Osteocyte (in vitro differentiated cells): Measurements from ENCODE around the gene TPSB2. TPM values are rescaled to one million over a fixed set of nuclear protein-coding genes. Genes with fewer than 3 reads are reported as not detected.

Experiments used
- DNase-seq: peaks from one replicate; pipeline ENCODE4 v3.0.0; 2021; ENCODE audit warnings: mixed read lengths; ENCODE audit not compliant: unreplicated experiment; ENCODE audit errors: extremely low spot score
- H3K27ac Mint-ChIP-seq: one replicate; pipeline ENCODE4 v1.8.0; 2021; ENCODE audit warnings: mild to moderate bottlenecking, mixed read lengths; ENCODE audit not compliant: unreplicated experiment
- H3K27me3 Mint-ChIP-seq: one replicate; pipeline ENCODE4 v1.8.0; 2021; ENCODE audit warnings: mixed read lengths; ENCODE audit not compliant: unreplicated experiment
- H3K36me3 Mint-ChIP-seq: one replicate; pipeline ENCODE4 v1.8.0; 2021; ENCODE audit warnings: mixed read lengths; ENCODE audit not compliant: unreplicated experiment
- H3K4me1 Mint-ChIP-seq: one replicate; pipeline ENCODE4 v1.8.0; 2021; ENCODE audit warnings: mixed read lengths; ENCODE audit not compliant: unreplicated experiment
- H3K4me3 Mint-ChIP-seq: one replicate; pipeline ENCODE4 v1.8.0; 2021; ENCODE audit warnings: mild to moderate bottlenecking, moderate library complexity, mixed read lengths; ENCODE audit not compliant: unreplicated experiment
- H3K9me3 Mint-ChIP-seq: one replicate; pipeline ENCODE4 v1.8.0; 2021; ENCODE audit warnings: mixed read lengths; ENCODE audit not compliant: unreplicated experiment
- total RNA-seq: library from RNA; stranded (reverse); gene quantifications from 2 replicates; pipeline ENCODE4 v1.2.1, GENCODE V29; 2021
- TF ChIP-seq, protein P1 (sequence below): fragments of 200-600 bp; sonication (generic); IDR thresholded peaks from 2 replicates; pipeline ENCODE4 v1.5.0; 2021; ENCODE audit warnings: antibody characterized with exemption, mild to moderate bottlenecking, moderate library complexity

Gene TPSB2
- total RNA-seq, 1 donor from 2014 or later = not detected

DNA sequence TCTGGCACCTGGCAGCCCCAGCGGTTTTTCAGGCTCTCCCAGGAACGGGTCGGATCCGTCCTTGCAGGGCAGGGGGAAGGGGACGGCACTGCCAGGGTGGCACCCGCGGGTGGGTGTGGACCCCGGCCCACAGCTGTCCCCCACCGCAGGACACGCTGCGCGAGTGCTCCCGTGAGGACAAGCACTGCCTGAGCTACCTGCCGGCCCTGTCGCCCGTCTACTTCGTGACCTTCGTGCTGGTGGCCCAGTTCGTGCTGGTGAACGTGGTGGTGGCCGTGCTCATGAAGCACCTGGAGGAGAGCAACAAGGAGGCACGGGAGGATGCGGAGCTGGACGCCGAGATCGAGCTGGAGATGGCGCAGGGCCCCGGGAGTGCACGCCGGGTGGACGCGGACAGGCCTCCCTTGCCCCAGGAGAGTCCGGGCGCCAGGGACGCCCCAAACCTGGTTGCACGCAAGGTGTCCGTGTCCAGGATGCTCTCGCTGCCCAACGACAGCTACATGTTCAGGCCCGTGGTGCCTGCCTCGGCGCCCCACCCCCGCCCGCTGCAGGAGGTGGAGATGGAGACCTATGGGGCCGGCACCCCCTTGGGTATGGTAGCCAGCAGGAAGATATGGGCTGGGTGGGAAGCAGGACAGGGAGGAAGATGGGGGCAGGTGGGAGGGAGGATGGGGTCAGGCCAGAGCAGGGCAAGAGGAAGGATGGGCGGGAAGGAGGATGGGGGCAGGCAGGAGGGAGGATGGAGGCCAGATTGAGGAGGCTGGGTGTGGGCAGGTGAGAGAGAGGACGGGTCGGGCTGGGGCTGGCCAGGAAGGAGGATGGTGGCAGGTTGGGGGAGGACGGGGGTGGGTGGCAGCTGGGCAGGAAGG, 11.7 kb downstream of the TPSB2 start:
- TF ChIP-seq, protein P1, sequence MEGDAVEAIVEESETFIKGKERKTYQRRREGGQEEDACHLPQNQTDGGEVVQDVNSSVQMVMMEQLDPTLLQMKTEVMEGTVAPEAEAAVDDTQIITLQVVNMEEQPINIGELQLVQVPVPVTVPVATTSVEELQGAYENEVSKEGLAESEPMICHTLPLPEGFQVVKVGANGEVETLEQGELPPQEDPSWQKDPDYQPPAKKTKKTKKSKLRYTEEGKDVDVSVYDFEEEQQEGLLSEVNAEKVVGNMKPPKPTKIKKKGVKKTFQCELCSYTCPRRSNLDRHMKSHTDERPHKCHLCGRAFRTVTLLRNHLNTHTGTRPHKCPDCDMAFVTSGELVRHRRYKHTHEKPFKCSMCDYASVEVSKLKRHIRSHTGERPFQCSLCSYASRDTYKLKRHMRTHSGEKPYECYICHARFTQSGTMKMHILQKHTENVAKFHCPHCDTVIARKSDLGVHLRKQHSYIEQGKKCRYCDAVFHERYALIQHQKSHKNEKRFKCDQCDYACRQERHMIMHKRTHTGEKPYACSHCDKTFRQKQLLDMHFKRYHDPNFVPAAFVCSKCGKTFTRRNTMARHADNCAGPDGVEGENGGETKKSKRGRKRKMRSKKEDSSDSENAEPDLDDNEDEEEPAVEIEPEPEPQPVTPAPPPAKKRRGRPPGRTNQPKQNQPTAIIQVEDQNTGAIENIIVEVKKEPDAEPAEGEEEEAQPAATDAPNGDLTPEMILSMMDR = no peak
- Mint-ChIP-seq H3K4me3 (no peak overlapping the region), H3K27ac (no peak overlapping the region), H3K9me3 (no peaks in the 10 kb centered on the region), H3K4me1 (no peaks in the 10 kb centered on the region), H3K27me3 (no peaks in the 10 kb centered on the region), H3K36me3 (peaks cover 5% of the 10 kb centered on the region)
- no peak for DNase-seq

- Mint-ChIP-seq H3K27me3 (no peaks in the 10 kb centered on the region), H3K4me1 (no peaks in the 10 kb centered on the region), H3K4me3 (no peak overlapping the region), H3K36me3 (peaks cover 5% of the 10 kb centered on the region), H3K27ac (no peak overlapping the region), H3K9me3 (no peaks in the 10 kb centered on the region)
- TF ChIP-seq, protein P1 = no peak
- DNase-seq = no peak
Measured at GRCh38 chr16:1217526-1217925, 12.5 kb downstream of the TPSB2 start.

GRCh38 chr16:1216681-1217400, 13.1 kb downstream of the TPSB2 start:
- no peaks in the 10 kb centered on the region for H3K9me3 Mint-ChIP-seq
- DNase-seq = no peak
- no peaks in the 10 kb centered on the region for H3K4me1 Mint-ChIP-seq
- peaks cover 5% of the 10 kb centered on the region for H3K36me3 Mint-ChIP-seq
- H3K27ac Mint-ChIP-seq = no peak overlapping the region
- H3K27me3 Mint-ChIP-seq = no peaks in the 10 kb centered on the region
- TF ChIP-seq, protein P1 = no peak
- no peak overlapping the region for H3K4me3 Mint-ChIP-seq

DNA sequence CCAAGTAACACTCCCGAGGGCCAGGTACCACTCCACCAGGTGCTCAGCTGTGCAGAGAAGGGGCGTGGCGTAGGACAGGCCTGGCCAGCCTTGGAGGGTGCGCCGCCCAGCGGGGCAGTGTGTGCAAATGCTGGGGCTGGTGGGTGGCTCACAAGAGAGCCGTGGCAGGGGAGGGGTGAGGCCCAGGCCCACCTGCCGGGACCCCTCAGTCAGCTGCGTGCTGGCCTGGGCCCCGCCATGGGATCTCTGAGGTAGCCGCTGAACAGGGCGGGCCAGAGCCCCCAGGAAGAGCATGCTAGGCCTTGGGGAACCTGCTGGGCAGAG, 13.7 kb downstream of the TPSB2 start:
- Mint-ChIP-seq H3K4me3 (no peak overlapping the region), H3K9me3 (no peaks in the 10 kb centered on the region), H3K27me3 (no peaks in the 10 kb centered on the region), H3K4me1 (no peaks in the 10 kb centered on the region), H3K36me3 (peaks cover 1% of the 10 kb centered on the region), H3K27ac (no peak overlapping the region)
- DNase-seq = no peak
- TF ChIP-seq, protein P1 = no peak

- peaks cover 1% of the 10 kb centered on the region for H3K36me3 Mint-ChIP-seq
- no peak for DNase-seq
- no peak overlapping the region for H3K4me3 Mint-ChIP-seq
- no peak overlapping the region for H3K27ac Mint-ChIP-seq
- no peaks in the 10 kb centered on the region for H3K9me3 Mint-ChIP-seq
- TF ChIP-seq, protein P1 = no peak
- H3K27me3 Mint-ChIP-seq = no peaks in the 10 kb centered on the region
- no peaks in the 10 kb centered on the region for H3K4me1 Mint-ChIP-seq
Measured at GRCh38 chr16:1215574-1216295, 14.2 kb downstream of the TPSB2 start.
